Mammary epithelial cell (primary cell): ENCODE results near the gene DVL1.

ENCODE experiments used
- EZH2 ChIP-seq: IDR thresholded peaks from 2 replicates; pipeline ENCODE4 v1.6.1; 2012; ENCODE audit warnings: low read length, inconsistent platforms, borderline replicate concordance
- TF ChIP-seq, protein P1 (sequence below), 2 donors: IDR thresholded peaks in 1 of 2; conservative IDR thresholded peaks in 1 of 2; 2 replicates each; pipeline ENCODE4 v1.5.1; 2011 to 2012; ENCODE audit warnings: inconsistent platforms in 2 of 2, low read length in 2 of 2, mild to moderate bottlenecking in 2 of 2, control low read depth in 1 of 2, low read depth in 1 of 2; ENCODE audit not compliant: insufficient read depth in 1 of 2; ENCODE audit errors: extremely low read depth in 1 of 2

DNA sequence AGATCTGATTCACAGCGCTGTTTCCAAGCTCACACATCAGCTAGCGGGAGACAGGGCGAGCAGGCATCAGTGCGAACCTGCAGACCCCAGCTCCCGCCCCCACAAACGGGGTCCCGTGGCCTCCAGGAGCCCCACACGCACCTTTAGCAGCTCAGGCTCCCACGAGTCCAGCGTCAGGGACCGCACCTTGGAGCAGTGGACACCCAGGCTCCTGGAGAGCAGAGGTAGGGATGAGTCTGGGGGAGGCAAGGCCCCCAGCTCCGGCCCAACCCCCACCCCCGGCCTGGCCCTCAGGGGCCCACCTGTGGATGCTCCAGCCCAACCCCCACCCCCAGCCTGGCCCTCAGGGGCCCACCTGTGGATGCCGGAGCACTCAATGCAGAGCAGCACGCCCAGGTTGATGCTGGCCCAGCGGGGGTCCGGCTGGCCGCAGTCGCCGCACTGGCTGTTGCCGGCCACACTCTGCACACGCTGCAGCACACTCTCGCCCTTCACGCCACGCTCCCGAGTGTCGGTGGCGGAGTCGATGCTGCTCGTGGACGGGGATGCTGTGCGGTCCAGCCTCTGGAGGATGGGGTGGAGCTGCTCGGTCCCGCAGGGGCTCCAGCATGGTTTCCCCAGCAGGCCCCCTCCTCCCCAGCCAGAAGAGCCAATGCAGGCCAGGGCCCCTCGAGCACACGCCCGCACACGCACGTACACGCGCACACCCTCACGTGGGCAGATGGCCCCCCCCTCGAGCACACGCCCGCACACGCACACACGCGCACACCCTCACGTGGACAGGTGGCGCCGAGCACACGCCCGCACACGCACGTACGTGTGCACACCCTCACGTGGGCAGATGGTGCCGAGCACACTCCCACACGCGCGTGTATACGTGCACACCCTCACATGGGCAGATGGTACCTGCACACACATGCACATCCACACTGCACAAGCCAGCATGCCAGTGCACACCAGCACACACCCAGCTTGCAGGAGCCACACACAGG is 52.9 kb downstream of the DVL1 start:
- TF ChIP-seq, protein P1, sequence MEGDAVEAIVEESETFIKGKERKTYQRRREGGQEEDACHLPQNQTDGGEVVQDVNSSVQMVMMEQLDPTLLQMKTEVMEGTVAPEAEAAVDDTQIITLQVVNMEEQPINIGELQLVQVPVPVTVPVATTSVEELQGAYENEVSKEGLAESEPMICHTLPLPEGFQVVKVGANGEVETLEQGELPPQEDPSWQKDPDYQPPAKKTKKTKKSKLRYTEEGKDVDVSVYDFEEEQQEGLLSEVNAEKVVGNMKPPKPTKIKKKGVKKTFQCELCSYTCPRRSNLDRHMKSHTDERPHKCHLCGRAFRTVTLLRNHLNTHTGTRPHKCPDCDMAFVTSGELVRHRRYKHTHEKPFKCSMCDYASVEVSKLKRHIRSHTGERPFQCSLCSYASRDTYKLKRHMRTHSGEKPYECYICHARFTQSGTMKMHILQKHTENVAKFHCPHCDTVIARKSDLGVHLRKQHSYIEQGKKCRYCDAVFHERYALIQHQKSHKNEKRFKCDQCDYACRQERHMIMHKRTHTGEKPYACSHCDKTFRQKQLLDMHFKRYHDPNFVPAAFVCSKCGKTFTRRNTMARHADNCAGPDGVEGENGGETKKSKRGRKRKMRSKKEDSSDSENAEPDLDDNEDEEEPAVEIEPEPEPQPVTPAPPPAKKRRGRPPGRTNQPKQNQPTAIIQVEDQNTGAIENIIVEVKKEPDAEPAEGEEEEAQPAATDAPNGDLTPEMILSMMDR (conservative IDR thresholded peaks at IDR 0.05 in 1 of 2, IDR thresholded peaks at IDR 0.05 in 1 of 2; ENCODE audit: extremely low read depth in 1 of 2, insufficient read depth in 1 of 2, low read depth in 1 of 2, low read length in 2 of 2) = no peak
- no peak for TF ChIP-seq EZH2
